Transverse colon (tissue), 4 donors: Measurements from ENCODE around the gene JMJD1C.

Experiments used
- EP300 ChIP-seq: sonication (generic); formaldehyde crosslinking; IDR thresholded peaks from one replicate; pipeline ENCODE4 v1.6.1; 2017; ENCODE audit warnings: antibody characterized with exemption, low read depth
- POLR2A ChIP-seq: fragments of 450-650 bp; IDR thresholded peaks from one replicate; pipeline ENCODE4 v1.6.1; 2016; ENCODE audit warnings: antibody characterized with exemption, mild to moderate bottlenecking, moderate library complexity
- POLR2AphosphoS5 ChIP-seq, 3 donors: sonication (generic); formaldehyde crosslinking; IDR thresholded peaks; one replicate each; pipeline ENCODE4 v1.6.1; 2016; ENCODE audit warnings: antibody characterized with exemption in 3 of 3
- TF ChIP-seq, protein P1 (sequence below), 5 experiments: fragments of 200-600 bp in 3 of 5; fragments of 450-650 bp in 2 of 5; sonication (generic) in 3 of 5; IDR thresholded peaks; 1 replicate in 2 of 5; 2 replicates in 3 of 5; pipeline ENCODE4 v1.5.1; 2016 to 2017; ENCODE audit warnings: antibody characterized with exemption in 5 of 5, inconsistent platforms in 3 of 5, mild to moderate bottlenecking in 2 of 5, moderate library complexity in 1 of 5

DNA sequence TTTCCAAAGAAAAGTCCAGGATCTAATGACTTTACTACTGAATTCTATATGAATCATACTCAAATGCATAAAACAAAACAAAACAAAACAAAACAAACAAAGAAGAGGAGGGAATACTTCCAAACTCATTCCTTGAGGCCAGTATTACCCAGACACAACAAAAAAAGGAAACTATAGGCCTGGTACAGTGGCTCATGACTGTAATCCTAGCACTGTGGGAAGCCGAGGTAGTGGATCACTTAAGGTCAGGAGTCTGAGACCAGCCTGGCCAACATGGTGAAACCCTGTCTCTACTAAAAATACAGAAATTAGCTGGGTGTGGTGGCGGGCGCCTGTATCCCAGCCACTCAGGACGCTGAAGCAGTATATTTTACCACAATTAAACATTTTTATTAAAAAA, 218.0 kb downstream of the JMJD1C start:
- TF ChIP-seq POLR2A: no peak
- TF ChIP-seq, protein P1, sequence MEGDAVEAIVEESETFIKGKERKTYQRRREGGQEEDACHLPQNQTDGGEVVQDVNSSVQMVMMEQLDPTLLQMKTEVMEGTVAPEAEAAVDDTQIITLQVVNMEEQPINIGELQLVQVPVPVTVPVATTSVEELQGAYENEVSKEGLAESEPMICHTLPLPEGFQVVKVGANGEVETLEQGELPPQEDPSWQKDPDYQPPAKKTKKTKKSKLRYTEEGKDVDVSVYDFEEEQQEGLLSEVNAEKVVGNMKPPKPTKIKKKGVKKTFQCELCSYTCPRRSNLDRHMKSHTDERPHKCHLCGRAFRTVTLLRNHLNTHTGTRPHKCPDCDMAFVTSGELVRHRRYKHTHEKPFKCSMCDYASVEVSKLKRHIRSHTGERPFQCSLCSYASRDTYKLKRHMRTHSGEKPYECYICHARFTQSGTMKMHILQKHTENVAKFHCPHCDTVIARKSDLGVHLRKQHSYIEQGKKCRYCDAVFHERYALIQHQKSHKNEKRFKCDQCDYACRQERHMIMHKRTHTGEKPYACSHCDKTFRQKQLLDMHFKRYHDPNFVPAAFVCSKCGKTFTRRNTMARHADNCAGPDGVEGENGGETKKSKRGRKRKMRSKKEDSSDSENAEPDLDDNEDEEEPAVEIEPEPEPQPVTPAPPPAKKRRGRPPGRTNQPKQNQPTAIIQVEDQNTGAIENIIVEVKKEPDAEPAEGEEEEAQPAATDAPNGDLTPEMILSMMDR (IDR thresholded peaks at IDR 0.05): no peak
- no peak for TF ChIP-seq POLR2AphosphoS5 (IDR thresholded peaks at IDR 0.05)
- no peak for TF ChIP-seq EP300
